SW480 (cell line): ENCODE data around the gene AGBL4.
"Not testable (repeated sequence)": the region's sequence is repeated elsewhere in the genome, so short reads cannot be mapped to it uniquely, and the experiment has no call there.

Experiments used
- DNase-seq: peaks from one replicate; pipeline ENCODE4 v3.0.0-alpha.2; 2016; ENCODE audit warnings: low spot score

Gene AGBL4

DNA sequence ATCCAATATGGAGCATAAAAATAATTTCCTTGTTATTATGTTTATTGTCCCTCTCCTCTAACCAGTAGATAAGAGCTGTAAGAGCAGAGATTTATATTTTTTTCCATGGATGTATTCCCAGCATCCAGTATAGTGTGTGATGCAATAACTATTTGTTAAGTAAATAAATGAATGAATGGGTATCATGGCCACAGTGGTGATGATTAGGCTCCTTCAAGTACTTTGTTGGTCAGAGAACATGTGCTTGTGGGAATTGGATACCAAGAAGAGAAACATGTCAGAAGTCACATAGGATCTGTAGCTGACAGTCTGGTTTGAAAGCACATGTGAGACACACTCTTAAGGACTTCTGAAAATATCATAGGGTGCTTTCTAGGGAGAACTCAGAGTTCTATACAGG lies 588.5 kb downstream of the AGBL4 start:
- DNase-seq: no peak

DNA sequence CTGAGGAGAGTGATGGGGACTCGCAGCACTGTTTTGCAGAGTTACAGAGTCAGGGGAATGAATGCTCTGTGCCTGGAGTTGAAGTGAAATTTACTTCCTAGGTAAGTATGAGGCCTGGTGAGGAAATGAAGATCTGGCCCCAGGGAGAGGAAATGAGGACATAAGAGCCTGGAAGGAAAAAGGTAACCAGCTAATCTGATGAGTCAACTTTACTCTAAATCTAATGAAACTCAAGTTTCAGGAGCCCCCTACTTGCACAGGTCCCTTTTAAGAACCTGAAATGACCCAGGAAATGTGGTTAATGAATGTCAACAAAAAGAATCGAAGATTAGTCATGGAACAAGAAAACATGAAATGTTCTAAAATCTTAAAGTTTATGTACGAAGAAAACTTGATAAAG lies 599.0 kb downstream of the AGBL4 start:
- DNase-seq: no peak

- no peak for DNase-seq
These were observed 607.0 kb downstream of the AGBL4 start for GRCh38 chr1:49416758-49417157.

DNA sequence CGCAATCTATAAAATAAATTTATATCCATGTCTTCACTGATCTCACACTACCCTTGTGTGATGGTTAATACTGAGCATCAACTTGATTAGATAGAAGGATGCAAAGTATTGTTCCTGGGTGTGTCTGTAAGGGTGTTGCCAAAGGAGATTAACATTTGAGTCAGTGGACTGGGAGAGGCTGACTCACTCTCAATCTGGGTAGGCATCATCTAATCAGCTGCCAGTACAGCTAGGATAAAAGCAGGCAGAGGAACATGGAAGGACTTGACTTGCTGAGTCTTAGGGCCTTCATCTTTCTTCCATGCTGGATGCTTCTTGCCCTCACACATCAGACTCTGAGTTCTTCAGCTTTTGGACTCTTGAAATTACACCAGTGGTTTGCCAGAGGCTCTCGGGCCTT lies 615.4 kb downstream of the AGBL4 start:
- DNase-seq: no peak

DNA sequence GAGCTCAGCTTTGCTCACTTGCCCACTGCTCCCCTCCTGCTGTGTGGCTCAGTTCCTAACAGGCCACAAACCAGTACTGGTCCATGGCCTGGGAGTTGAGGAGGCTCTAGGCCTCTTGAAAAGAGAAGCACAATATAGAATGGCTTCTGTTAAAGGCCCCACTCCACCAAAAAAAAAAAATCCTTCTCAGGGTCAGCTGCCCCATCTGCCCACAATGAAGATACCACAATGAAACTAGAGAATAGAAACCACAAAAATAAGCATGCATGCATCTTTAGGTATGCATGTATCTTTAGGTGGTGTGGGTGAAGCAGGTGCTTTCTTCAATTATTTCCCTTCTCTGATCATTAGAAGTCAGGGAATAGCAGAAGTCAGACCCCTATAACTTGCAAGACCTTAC lies 626.7 kb downstream of the AGBL4 start:
- DNase-seq: no peak

GRCh38 chr1:49394200-49394599 lies 629.6 kb downstream of the AGBL4 start:
- DNase-seq: no peak

GRCh38 chr1:49389699-49390098 lies 634.1 kb downstream of the AGBL4 start:
- DNase-seq: no peak

GRCh38 chr1:49364676-49365075 lies 659.1 kb downstream of the AGBL4 start:
- peak; percentile 79 for DNase-seq

GRCh38 chr1:49363628-49364027 lies 660.1 kb downstream of the AGBL4 start:
- no peak for DNase-seq

GRCh38 chr1:49358036-49358435 lies 665.7 kb downstream of the AGBL4 start:
- no peak for DNase-seq

- DNase-seq: peak; percentile 60
These were observed 667.2 kb downstream of the AGBL4 start for GRCh38 chr1:49356594-49356993.

GRCh38 chr1:49351768-49352167 lies 672.0 kb downstream of the AGBL4 start:
- peak; percentile 77 for DNase-seq

DNA sequence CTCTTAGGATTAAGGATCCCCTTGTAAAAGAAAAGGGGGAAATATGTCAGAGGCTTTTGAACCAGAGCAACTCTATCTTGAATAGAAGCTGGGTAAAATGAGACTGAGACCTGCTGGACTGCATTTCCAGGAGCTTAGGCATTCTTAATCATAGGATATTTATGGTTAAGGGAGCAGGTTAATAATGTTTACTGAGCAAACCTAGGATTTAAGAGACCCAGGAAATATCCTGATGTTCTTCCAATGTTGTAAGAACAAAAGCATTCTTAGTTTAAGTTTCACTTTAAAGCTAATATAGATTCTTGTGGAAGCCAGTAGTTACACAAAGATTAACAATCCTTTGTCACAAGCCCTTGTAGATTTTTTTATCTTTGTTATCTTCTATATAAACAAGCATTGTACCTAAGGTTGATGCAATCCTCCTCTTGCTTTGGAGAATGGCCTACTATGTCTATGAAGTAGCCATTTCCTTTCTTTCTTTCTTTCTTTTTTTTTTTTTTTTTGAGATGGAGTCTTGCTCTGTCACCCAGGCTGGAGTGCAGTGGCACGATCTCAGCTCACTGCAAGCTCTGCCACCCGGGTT lies 676.9 kb downstream of the AGBL4 start:
- no peak for DNase-seq

GRCh38 chr1:49340576-49340975 lies 683.2 kb downstream of the AGBL4 start:
- no peak for DNase-seq

- DNase-seq: no peak
These were observed 684.7 kb downstream of the AGBL4 start for GRCh38 chr1:49339043-49339442.

GRCh38 chr1:49337251-49337650 lies 686.5 kb downstream of the AGBL4 start:
- DNase-seq: no peak

- no peak for DNase-seq
These were observed 689.8 kb downstream of the AGBL4 start for GRCh38 chr1:49333906-49334305.

DNA sequence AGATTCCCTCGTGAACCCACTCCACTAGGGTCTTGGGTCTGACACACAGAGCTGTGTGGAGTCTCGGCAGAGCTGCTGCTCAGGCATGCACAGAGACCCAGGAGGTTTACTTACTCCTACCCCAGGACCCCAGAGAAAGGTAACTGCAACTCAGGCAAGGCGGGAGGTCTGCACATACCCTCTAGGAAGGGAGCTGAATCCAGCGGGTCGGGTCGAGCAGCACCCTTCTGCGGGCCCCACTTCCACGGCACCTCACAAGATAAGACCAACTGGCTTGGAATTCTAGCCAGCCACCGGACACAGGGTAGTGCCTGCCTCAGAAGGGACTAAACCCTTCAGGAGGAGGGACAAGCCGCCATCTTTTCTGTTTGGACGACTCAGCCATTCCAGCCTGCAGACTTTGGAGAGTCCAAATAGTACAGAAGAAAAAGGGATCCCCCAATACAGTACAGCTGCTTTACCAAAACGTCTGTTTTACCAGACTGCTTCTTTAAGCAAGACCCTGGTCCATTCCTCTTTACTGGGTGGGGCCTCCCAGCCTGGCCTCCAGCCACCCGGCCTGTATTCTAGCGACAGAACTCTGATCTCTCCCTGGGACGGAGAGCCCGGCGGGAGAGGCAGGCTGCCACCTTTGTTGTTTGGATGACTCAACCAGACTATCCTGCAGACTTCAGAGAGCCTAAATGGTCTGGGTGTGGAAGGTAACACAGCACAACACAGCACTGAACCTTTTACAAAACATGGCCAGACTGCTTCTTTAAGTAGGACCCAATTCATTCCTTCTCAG lies 692.5 kb downstream of the AGBL4 start:
- DNase-seq: no peak

DNA sequence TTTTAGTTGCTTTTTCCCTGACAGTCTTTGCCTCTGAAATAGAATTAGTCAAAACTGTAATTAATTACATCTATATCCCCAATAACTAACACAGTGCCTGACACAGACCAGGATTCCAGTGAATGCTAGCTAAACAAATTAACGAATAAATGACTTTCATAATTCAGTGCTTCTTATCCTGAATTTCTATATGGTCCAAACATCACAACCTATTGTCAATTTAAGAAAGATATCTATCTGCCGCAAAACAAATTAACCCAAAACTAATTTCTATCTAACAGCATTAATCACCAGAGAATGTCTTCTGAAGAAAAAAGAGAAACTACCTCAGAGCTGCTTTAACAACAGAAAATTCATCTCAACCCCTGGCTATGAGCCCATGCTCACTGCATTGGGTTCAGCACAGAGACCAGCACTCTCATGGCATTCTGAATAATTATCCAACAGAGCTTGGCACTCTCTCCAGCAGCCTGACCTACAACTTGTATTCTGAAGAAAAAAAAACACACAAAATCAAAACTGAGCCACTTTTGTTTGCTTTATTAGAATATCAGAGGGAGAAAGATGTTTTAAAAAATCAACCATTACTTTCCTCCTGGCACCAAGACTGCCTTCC lies 699.7 kb downstream of the AGBL4 start:
- DNase-seq: no peak

DNA sequence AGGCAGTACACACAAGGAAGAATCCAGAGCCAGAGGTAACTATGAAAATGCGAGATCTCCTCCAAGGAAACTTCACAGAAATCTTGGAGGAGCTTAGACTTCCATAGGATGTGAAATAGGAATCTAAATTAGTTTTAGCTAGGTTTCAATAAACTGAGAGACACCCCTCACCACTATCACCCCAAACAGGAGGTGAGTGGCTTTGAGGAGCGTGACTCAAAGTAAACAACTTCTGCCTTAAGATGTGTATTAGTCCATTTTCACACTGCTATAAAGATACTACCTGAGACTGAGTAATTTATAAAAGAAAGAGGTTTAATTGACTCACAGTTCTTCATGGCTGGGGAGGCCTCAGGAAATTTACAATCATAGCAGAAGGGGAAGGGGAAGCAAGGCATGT lies 703.3 kb downstream of the AGBL4 start:
- DNase-seq: not testable (repeated sequence)

DNA sequence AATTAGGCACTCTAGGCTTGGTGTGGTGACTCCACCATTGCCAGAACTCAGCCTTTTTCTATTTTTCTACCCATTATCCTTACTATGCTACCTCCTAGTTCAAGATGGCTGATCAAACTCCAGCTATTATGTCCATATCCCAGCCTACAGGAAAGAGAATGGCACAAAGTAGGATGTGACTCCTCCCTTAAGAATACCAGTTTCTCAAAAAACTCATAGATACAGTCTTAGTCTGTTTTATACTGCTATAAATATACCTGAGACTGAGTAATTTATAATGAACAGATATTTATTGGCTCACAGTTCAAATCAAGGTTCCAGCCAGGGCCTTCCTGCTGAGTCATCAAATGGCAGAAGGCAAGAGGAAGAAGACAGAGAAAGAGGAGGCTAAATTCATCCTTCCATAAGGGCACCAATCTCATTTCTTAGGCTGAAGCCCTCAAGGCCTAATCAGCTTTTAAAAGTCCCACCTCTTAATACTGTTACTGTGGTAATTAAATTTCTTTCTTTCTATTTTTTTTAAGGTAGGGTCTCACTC lies 704.3 kb downstream of the AGBL4 start:
- DNase-seq: no peak

- no peak for DNase-seq
These were observed 705.5 kb downstream of the AGBL4 start for GRCh38 chr1:49318218-49318617.

DNA sequence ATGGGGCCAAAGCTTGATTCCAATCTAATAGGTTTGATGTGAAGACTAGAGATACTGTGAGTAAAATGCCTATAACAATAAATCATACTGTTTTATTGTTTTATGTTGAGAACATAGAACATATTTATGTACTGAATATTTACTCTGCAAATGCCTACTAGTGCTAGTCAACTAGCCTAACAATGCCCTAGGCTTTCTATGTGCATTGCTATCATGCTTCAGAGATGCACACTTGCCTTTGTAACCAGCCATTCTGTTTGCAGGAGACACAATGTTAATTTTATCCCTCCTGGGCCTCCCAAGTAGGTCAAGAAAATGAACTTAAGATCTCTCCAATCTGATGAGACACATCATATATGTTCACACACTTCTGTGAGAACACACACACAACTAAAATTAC lies 716.3 kb downstream of the AGBL4 start:
- no peak for DNase-seq
